Esophagus muscularis mucosa (tissue), 4 donors: ENCODE results near the gene FOXF1. TPM values are rescaled to one million over a fixed set of nuclear protein-coding genes. Genes with fewer than 3 reads are reported as not detected.

ENCODE experiments used
- DNase-seq: peaks from one replicate; pipeline ENCODE4 v3.0.0-alpha.2; 2017; ENCODE audit errors: extremely low spot score
- H3K27ac ChIP-seq, 4 donors: fragments of 200-600 bp; sonication (generic); replicated peaks in 1 of 4; 1 replicate in 3 of 4; 2 replicates in 1 of 4; pipeline ENCODE4 v1.5.1; 2016 to 2019; ENCODE audit warnings: mild to moderate bottlenecking in 1 of 4
- H3K27me3 ChIP-seq, 4 donors: fragments of 200-600 bp; sonication (generic); one replicate each; pipeline versions ENCODE4 v1.5.1 to v1.6.0; 2016 to 2019
- H3K36me3 ChIP-seq, 4 donors: fragments of 200-600 bp; sonication (generic); one replicate each; pipeline ENCODE4 v1.5.1; 2016 to 2019
- H3K4me1 ChIP-seq, 4 donors: fragments of 200-600 bp; sonication (generic); one replicate each; pipeline ENCODE4 v1.5.1; 2016 to 2019
- H3K4me3 ChIP-seq, 4 donors: fragments of 200-600 bp; sonication (generic); 1 replicate in 2 of 4; 2 replicates in 2 of 4; pipeline ENCODE4 v1.5.1; 2016 to 2019; ENCODE audit warnings: mild to moderate bottlenecking in 4 of 4, moderate library complexity in 1 of 4
- H3K9me3 ChIP-seq, 4 donors: fragments of 200-600 bp; sonication (generic); 1 replicate in 3 of 4; 2 replicates in 1 of 4; pipeline ENCODE4 v1.5.1; 2016 to 2019
- CTCF ChIP-seq, 3 experiments: fragments of 200-600 bp in 2 of 3; fragments of 450-650 bp in 1 of 3; sonication (generic) in 2 of 3; IDR thresholded peaks; one replicate each; pipeline ENCODE4 v1.5.1; 2017 to 2019; ENCODE audit warnings: antibody characterized with exemption in 3 of 3, mild to moderate bottlenecking in 2 of 3, moderate library complexity in 1 of 3
- EP300 ChIP-seq: sonication (generic); formaldehyde crosslinking; IDR thresholded peaks from one replicate; pipeline ENCODE4 v1.6.1; 2017; ENCODE audit warnings: antibody characterized with exemption
- POLR2A ChIP-seq: fragments of 450-650 bp; IDR thresholded peaks from one replicate; pipeline ENCODE4 v1.6.1; 2017; ENCODE audit warnings: antibody characterized with exemption, moderate library complexity, mild to moderate bottlenecking, low read depth
- POLR2AphosphoS5 ChIP-seq, 2 donors: sonication (generic); formaldehyde crosslinking; IDR thresholded peaks; one replicate each; pipeline ENCODE4 v1.6.1; 2017; ENCODE audit warnings: antibody characterized with exemption in 2 of 2
- WGBS: methylation state at CpG from one replicate; pipeline ENCODE4 v1.1.5; 2018; 5-methylcytosine and 5-hydroxymethylcytosine counted together
- intact Hi-C: fragments of 100-400 bp; cut with DNase I; formaldehyde crosslinking; loops from one replicate; pipeline ENCODE4 v1.15.1; 2023
- total RNA-seq, 4 donors: library from RNA; depleted of rRNA; stranded (reverse); fragments of >200 nt; gene quantifications; one replicate each; pipeline versions ENCODE4 v1.1.0 to v1.2.1, GENCODE V29; 2016

Gene FOXF1
- total RNA-seq, 4 donors from 2014 or later = 40.7 to 94.5 (median 69.3) TPM

GRCh38 chr16:86519649-86520316, 9.5 kb downstream of the FOXF1 start:
- WGBS = 14% methylated on average over 16 of the region's 31 CpGs
- Histone ChIP-seq H3K4me3 (peak overlapping the region; percentile 21 to 46 (median 35)), H3K4me1 (peaks cover 12 to 67% (median 51%) of the 10 kb centered on the region in 4 donors), H3K27me3 (peaks cover 0 to 32% (median 2%) of the 10 kb centered on the region in 4 donors), H3K27ac (peak overlapping the region in 3 of 4 donors; percentile 18 to 98 (median 95)), H3K9me3 (no peaks in the 10 kb centered on the region), H3K36me3 (peaks cover 0 to 5% (median 4%) of the 10 kb centered on the region in 4 donors)
- no peak for DNase-seq
- intact Hi-C loops = loop anchor here (2.0 to 5.0 kb wide), 5 partner anchors 179 to 697 kb away; no protein-coding TSS in a partner anchor
- TF ChIP-seq POLR2A (no peak), EP300 (no peak), CTCF (IDR thresholded peaks at IDR 0.05) (peak; percentile 90 to 95 (median 93)), POLR2AphosphoS5 (IDR thresholded peaks at IDR 0.05) (peak; percentile 40 to 68)

GRCh38 chr16:86520317-86521210, 10.2 kb downstream of the FOXF1 start:
- TF ChIP-seq POLR2A = no peak
- no peak for TF ChIP-seq EP300
- TF ChIP-seq POLR2AphosphoS5 (IDR thresholded peaks at IDR 0.05) = peak in 1 of 2 donors; percentile 41
- TF ChIP-seq CTCF (IDR thresholded peaks at IDR 0.05) = peak in 1 of 3 experiments; percentile 15
- DNase-seq = no peak
- 47% methylated on average over 24 of the region's 30 CpGs for WGBS
- Histone ChIP-seq H3K4me3 (peak overlapping the region; percentile 21 to 46 (median 35)), H3K27ac (peak overlapping the region in 1 of 4 donors; percentile 95), H3K9me3 (no peaks in the 10 kb centered on the region), H3K4me1 (peaks cover 12 to 63% (median 47%) of the 10 kb centered on the region in 4 donors), H3K36me3 (peaks cover 0 to 3% (median 2%) of the 10 kb centered on the region in 4 donors), H3K27me3 (peaks cover 0 to 30% (median 2%) of the 10 kb centered on the region in 4 donors)
- intact Hi-C loops = loop anchor here (5.0 kb wide), 1 partner anchor 698 kb away; no protein-coding TSS in a partner anchor

GRCh38 chr16:86521236-86522197, 11.2 kb downstream of the FOXF1 start:
- H3K36me3 ChIP-seq = no peaks in the 10 kb centered on the region
- WGBS = 76% methylated on average over 30 of the region's 35 CpGs
- intact Hi-C loops = loop anchor here (5.0 kb wide), 1 partner anchor 699 kb away; no protein-coding TSS in a partner anchor
- TF ChIP-seq EP300 = no peak
- TF ChIP-seq POLR2AphosphoS5 (IDR thresholded peaks at IDR 0.05) = no peak
- TF ChIP-seq CTCF (IDR thresholded peaks at IDR 0.05) = no peak
- no peak for TF ChIP-seq POLR2A
- peaks cover 0 to 20% (median 0%) of the 10 kb centered on the region in 4 donors for H3K27me3 ChIP-seq
- H3K9me3 ChIP-seq = no peaks in the 10 kb centered on the region
- H3K27ac ChIP-seq = no peak overlapping the region
- DNase-seq = no peak
- peaks cover 12 to 54% (median 38%) of the 10 kb centered on the region in 4 donors for H3K4me1 ChIP-seq
- no peak overlapping the region for H3K4me3 ChIP-seq

- H3K36me3 ChIP-seq = no peaks in the 10 kb centered on the region
- DNase-seq = no peak
- peaks cover 10 to 42% (median 27%) of the 10 kb centered on the region in 4 donors for H3K4me1 ChIP-seq
- no peaks in the 10 kb centered on the region for H3K9me3 ChIP-seq
- intact Hi-C loops = loop anchor here (5.0 kb wide), 1 partner anchor 700 kb away; no protein-coding TSS in a partner anchor
- H3K4me3 ChIP-seq = no peak overlapping the region
- H3K27ac ChIP-seq = no peak overlapping the region
- no peak for TF ChIP-seq POLR2AphosphoS5 (IDR thresholded peaks at IDR 0.05)
- TF ChIP-seq EP300 = no peak
- TF ChIP-seq POLR2A = no peak
- TF ChIP-seq CTCF (IDR thresholded peaks at IDR 0.05) = no peak
- peaks cover 0 to 11% (median 0%) of the 10 kb centered on the region in 4 donors for H3K27me3 ChIP-seq
- WGBS = 78% methylated on average over 16 of the region's 16 CpGs
These were observed 12.3 kb downstream of the FOXF1 start for GRCh38 chr16:86522634-86523033.
